HG03342 (cell line): ENCODE data around the gene MEX3B.

ENCODE experiments used
- ATAC-seq: cut with Tn5 transposase; IDR thresholded peaks from one replicate; pipeline ENCODE4 v1.9.1; 2021; ENCODE audit warnings: mild to moderate bottlenecking, moderate library complexity; ENCODE audit not compliant: unreplicated experiment

The MEX3B gene

DNA sequence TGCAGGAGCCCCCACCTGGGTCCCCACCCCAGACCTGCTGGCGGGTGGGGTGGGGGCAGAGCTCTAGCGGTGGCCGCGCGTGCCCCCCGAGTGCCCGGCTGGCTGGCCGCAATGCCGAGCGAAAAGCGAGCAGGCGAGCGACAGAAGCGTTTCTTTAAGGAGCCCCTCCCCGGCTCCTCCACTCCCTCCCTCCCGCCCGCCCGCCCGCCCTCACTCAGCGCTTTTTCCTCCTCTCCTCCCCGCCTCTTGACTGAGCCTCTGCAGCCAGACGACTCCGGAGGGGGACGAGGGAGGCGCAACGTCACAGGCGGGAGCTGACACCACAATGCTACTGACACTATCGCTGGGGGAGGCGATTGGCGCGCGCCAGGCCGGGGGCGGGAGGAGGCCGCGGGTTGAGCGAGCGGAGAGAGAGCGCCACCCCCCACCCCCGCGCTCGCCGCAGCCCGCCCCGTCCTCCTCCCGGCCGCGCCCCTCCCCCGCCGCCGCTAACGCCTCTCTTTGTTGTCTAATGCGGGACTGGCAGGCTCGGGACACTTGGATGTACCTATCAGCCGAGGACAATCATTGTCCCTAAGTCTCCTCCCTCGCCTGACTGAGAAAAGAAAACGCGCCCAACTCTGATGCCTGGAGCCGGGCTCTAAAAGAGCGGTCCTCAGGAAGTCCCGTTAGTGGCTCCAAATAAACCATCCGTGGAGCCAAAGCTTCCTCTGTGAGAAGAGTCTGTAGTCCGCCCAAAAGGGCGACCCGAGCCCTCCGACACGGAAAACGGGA is at the start of gene MEX3B:
TSS of gene MEX3B (minus strand) at position 127 of the 774 bp plus-strand sequence. CDS start 313 bp downstream, outside the sequence.
- ATAC-seq = peak; percentile 67

DNA sequence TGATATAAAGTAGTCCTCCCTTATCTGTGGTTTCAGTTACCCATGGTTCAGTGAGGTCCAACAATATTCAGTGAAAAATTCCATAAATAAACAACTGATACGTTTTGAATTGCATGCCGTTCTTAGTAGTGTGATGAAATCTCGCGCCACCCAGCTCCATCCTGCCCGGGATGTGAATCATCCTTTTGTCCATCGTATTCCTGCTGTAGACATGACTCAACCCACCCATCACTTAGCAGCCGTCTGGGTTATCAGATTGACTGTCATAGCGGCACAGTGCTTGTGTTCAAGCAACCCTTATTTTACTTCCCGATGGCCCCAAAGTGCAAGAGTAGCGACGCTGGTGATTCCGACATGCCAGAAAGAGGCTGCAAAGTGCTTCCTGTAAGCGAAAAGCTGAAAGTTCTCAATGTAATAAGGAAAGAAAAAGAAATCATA is 48.0 kb upstream of the MEX3B start:
- ATAC-seq = no peak

DNA sequence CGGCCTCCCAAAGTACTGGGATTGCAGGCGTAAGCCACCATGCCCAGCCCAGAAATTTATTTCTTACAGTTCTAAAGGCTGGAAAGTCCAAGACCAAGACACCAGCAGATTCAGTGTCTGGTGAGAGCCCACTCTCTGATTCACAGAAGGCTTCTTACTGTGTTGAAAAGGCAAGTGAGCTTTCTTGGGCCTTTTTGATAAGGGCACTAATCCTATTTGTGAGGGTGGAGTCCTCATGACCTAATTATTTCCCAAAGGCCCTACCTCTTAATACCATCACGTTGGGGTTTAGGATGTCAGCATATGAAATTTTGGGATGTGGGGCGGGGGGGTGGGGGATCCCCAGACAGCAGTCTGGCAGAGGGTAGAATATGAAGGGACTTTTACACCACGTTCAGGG is 47.5 kb upstream of the MEX3B start:
- no peak for ATAC-seq

DNA sequence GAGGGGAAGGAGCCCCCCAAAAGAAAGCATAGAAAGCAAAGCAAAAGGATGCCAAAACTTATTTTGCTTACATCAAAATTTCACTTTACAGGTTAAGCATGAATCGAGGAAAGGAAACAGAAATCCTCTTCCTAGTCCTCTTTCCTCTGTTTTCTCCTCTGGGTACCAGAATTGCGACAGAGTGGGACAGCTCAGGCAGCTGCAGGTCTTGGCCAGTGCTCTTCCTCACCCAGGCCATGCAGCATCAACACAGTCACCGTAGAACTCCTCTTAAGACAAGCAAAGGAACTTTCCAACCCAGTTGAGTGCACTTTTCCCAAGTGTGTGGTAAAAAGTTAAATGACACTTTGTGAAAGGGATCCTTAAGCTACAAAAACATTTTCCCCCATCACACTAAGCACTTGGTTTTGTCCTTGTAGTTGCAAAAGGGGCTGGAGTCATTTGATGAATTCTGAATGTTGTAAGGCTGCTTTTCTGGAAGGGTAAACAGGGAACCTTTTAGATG is 45.9 kb upstream of the MEX3B start:
- ATAC-seq = no peak

DNA sequence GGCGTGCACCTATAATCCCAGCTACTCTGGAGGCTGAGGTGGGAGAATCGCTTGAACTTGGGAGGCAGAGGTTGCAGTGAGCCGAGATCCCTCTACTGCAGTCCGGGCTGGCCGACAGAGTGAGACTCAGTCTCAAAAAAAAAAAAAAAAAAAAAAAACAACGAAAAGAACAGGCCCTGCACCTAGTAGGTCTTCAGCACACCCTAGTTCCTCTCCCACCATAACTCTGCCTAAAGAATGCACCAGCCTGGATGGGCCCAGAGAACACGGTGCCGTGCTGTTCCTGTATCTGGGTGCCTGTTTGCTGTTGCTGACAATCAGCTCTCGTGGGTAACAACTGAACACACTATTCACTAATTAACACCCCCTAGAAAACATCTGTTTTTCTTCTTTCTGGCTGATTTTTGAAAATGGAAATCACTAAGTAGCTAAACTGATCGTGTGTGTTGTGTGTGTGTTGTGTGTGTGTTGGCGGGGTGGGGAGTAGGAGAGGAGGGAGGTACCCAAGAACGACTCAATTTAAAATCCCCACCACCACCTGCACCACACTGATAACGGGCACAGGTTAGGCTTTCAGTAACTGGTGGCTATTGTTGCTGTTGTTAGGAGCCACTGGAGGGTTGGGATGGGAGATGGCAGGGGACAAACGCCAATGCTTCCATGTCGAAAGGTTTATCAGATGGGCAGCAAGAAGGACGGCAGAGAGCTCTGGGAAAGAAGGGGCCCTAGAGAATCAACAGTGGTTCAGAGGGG is 40.6 kb upstream of the MEX3B start:
- no peak for ATAC-seq

DNA sequence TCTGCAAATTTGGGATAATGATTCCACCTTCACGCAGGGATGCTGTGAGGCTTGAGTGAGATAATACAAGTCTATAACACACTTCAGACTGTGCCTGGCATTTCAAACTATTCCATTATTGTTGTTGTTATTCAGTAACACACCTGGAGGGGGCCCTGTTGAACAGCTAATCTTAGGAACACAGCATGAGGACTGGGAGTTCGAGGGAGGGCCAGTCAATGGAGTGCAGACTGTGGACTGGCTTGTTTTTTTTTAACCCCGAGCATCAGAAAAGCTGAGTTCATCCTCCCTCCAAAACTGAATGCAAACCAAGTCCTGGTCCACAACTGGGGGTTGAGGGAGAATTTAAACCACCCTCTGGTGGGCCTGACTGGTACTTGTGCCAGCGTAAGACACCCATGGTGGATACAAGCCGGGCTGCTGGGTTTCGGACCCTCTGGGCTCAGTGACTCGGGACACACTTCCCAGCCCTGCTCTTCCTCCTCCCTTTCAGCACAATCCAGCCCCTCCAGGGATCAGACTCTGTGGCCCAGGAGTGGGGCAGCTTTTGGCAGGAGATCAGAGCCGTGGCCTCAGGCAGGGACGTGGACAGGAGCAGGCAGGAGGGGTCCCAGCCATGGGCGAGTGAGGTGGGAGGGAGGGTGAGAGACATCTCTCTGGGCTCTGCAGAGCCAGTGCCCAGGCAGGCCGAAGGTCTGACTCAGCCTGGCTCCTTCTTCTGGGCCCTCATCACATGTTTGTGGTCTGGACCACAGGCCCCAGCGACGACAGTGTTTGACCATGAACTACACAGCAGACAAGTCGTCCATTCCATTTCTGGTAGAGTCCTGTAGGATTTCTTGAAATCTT is 36.3 kb upstream of the MEX3B start:
- no peak for ATAC-seq

DNA sequence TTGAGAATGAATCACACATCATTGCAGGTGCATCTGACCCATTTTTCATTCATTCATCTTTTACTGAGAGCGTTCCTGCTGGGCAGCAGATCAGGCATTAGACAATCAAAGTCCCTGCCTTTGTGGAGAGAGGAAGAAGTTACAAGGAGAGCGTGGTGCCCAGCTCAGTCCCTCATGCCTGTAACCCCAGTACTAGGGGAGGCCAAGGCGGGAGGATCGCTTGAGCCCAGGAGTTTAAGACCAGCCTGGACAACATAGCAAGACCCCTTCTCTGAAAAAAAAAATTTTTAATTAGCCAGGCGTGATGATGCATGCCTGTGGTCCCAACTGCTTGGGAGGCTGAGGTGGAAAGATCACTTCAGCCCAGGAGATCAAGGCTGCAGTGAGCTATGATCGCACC is 35.0 kb upstream of the MEX3B start:
- ATAC-seq = no peak

DNA sequence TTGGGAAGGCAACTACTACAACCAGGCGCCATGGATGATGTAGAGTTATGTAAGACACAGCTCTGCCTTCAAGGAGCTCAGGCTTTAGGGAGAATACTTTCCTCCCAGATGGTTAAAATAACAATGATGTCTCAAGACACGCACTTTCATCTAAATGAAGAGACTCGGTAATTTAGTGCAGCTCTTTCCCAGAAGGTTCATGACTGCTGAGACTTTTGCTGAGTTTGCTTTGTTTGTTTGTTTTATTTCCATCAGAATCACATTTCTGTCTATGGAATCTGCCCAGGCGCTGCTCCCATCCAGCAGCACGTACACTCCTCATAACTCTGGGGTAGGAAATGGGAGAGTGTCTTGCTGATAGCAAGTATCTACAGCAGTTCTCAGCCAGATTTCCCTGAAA is 33.9 kb upstream of the MEX3B start:
- no peak for ATAC-seq

DNA sequence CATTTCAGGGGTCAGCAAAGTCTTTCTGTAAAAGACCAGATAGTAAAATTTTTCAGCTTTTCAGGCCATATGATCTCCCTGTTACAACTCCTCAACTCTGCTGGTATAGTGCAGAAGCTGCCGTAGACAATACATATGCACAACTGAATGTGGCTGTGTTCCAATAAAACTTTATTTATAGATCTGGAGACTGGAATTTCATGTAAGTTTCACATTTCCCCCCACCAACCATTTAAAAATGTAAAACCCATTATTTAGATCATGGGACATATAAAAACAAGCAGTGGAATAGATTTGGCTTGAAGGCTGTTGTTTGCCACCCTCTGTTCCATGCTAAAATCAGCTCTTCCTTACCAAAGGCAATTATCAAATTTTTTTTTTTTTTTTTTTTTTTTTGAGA is 28.8 kb upstream of the MEX3B start:
- no peak for ATAC-seq

DNA sequence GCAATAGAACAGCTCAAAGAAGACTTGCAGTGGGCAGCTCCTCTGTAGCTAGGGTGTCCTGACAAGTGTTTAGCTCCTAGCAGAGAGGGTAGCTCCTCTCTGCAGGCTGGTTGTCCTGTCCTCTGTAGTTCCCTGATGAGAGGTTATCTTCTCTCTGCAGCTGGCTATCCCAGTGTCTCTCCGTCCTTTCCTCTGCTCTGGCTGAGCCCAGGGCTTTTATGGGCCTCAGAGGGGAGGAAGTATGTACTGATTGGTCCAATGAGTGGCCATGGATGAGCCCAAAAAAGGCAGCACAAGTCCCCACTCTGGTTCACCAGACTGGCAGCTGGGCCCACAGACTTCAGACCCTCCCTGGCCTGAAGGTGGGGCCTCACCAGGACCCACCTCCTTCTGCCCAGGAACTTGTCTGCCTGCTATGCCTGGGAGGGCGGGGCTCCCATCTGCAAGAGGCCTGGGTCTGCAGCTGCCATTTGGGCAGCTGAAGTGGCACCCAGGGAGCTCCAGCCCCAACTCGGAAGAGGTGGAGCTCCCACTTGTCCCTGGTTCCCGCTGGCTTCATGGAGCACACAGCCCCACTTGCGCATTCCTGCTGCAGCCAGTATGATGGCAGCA is 27.2 kb upstream of the MEX3B start:
- no peak for ATAC-seq

DNA sequence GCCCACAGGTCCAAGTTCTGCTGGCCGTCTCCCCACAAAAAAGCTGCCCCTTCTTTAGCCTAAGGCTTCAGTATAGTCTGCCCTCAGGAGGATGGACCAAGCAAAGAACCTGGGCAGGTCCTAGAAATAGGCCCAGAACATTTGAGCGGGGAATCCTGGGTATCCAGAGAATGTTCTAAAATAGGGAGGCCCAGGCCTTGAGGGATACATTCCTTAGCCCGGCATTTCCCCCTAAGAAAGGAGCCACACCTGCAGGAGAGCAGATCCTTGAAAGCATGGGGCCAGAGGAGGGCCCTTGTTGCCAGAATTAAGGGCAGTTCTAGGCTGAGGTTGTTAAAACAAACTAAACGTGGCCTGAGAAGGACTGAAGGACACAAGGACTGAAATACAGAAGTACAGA is 20.6 kb upstream of the MEX3B start:
- ATAC-seq = no peak

DNA sequence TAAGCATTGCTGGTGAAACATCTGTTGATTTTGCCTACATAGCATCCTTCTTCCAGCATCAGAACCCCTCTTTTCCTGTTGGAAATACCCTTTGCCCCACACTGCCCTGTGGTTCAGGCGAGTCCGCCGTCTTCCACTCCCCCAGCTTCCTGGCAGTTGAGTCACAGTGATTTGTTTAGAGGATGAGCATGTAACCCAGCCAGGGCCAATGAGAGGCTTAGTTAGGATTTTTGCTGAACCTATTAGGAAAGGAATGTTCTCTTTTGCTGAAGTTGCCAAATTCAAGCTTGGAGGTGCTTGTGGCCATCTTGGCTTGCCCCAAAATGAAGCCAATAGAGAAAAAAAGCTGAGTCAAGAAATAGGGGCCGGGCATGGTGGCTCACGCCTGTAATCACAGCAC is 19.0 kb upstream of the MEX3B start:
- ATAC-seq = no peak

DNA sequence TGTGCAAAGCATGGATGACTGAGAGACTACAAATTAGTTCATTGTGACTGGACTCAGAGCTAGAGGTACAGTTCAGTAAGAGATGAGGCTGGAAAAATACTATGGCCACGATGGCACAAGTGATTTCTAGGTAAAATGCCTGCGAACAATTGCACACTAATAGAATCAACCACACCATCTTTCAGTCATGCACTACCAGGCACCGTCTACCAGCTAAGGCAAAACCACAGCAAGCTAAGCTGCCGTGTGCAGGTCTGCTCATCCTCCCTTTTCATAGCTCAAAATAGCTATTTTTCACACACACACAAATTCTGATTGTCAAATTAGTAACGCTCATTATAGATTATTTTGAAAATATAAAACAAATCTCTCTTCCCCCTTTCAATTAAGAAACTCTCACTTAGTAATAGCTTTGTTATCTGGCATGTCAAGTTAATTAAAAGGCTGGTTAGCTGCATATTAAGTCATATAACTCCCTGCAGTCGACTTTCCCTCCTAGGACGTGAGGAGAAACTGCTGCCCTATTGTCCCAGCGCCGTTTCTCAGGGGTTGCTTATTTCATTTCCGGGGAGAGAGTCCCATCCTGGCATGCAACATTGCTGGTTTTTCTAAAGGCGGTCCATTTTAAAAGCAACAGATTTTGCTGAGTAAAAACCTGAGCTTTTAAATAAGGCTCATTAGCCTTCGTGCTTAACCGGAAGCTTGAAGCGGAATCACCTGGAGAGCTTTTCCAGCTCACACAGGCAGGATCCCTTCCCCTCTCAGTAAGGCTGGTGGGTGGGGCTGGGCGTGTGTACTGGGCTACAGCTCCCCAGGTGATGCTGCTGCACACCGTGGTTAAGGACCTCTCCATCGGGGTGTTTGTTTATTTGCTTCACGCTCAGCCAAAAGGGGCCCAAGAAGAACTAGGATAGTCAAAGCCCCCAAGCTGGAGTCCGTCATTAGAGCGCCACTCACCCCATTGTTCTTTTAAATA is 16.9 kb upstream of the MEX3B start:
- no peak for ATAC-seq

DNA sequence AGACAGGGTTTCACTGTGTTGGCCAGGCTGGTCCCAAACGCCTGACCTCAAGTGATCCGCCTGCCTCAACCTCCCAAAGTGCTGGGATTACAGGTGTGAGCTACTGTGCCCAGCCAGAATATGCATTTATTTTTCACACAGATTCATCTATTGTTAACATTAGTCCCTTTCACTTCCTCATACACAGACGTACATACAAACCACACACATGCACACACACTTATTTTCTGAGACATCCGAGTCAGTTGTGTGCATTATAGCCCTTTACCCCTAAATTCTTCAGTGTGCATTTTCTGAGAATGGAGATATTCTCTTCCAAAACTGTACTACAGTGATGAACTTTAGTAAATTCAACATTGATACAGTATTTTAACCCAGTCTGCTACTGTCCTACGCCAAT is 15.0 kb upstream of the MEX3B start:
- ATAC-seq = no peak

DNA sequence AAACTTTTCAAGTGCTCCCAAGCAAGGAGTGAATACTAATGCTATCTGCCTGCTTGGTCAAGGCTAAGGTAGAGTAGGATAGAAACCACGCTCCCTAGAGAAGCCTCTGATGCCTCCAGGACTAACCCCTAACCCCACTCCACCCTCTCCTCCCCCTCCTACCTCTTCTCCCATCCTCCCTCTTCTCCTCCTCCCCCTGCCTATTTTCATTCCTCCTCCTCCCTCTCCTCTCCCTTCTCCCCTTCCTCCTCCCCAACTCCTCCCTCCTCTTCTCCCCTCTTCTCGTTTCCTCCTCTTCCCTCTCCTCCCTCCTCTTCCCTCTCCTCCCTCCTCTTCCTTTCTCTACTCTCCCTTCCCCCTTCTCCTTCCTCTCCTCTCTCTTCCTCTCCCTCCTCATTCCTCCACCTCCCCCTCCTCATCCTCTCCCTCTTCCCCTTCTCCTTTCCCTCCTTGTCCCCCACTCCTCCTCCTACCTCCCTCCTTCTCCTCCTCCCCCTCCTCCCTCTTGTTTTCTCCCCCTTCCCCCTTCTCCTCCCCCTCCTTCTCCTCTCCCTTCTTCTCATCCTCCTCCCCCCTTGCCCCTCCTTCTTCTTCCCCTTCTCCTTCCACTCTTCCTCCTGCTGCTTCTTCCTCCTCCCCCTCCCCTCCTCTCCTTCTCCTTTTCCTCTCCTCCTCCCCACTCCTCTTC is 12.8 kb upstream of the MEX3B start:
- ATAC-seq = no peak

DNA sequence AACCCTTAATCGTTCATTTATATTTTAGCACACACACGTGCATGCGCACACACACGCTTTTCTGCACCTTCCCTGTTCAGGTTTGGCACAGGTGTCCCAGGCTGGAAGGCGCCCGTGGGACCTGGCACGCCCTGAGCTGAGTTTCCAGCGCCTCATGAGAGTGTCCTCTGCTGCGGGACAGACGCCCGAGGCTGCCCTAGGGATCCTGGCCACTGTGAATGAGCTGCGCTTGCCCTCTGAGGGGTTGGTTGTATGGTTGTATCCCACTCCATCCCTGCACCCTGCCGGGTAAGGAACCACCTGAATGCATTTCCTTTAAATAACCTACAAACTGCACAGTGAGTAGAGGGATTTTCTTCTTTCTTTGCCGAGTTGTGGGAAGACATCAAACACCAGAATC is 12.2 kb upstream of the MEX3B start:
- ATAC-seq = no peak

DNA sequence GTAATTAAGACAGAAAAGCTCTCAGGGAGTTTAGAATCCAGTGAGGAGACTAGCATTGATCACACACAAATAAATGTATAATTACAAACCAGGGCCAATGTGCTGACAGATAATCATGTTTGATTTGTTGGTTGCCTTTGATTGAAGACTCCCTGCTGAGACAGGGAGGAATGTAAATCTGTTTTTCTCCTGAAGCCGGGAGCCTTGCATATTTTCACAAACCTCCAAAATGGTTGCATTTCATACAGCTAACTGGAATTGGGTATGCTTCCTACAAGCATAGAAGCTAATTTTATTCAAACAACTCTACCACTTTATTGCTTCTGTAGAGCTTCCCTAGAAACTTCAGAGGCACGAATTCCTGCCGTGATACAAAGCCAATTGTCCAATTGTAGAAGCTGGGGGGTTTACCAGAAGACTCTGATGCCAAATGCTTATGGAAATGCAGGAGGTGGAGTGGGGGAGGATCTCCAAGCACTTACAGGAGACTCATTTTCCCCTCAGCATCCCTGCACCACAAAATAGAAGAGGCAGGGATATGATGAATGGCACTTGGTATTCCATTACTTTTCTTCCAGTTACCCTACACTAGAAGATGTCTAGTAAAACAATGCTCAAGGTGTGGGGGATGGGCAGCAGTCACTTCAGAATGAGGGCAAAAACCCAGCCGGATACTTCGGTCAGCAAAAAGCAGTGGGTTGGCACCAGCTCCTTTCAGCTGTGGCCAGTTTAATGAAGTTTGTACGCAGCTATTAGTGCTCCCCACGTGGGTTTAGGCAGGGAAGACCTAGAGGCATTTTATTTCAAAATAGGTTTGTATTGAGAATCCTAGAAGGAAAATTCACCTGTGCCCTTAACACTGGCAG is 11.4 kb upstream of the MEX3B start:
- no peak for ATAC-seq

DNA sequence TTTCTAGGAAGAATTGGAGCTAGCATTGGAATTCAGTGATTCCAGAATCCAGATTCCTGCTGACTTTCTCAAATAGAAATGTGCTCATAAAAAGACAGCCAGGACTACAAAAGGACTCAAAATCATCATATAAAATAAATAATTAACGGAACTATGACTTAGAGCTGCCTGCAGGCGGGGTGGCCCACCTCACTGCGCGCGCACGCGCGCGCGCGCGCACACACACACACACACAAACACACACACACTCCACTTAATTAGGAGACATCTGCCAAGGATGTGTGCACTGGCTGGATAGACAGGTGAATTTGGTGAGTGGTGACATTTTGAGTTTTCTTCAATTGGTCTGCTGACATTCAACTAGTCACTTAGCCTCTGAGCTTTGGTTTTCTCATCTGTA is 6.9 kb upstream of the MEX3B start:
- ATAC-seq = no peak
